K562 (cell line): ENCODE data around the gene PNKD. TPM values are rescaled to one million over a fixed set of nuclear protein-coding genes. Genes with fewer than 3 reads are reported as not detected.
A peak's percentile ranks its signal among the peaks of the same experiment; 100 is the strongest.

Source experiments
- FOS ChIP-seq: IDR thresholded peaks from 3 replicates; pipeline ENCODE4 v1.6.1; 2011; ENCODE audit not compliant: insufficient read length; ENCODE audit errors: extremely low read depth
- FOXP1 ChIP-seq: sonication (generic); formaldehyde crosslinking; IDR thresholded peaks from 2 replicates; pipeline ENCODE4 v1.8.0; 2022; ENCODE audit warnings: mild to moderate bottlenecking, missing genetic modification reagents
- HDAC6 ChIP-seq: IDR thresholded peaks from 2 replicates; pipeline ENCODE4 v1.6.1; 2012; ENCODE audit warnings: low read depth, mild to moderate bottlenecking, control low read depth, inconsistent platforms, low read length, moderate library complexity
- HSF4 ChIP-seq: fragments of 250-450 bp; sonication (Bioruptor Pico); IDR thresholded peaks from 2 replicates; pipeline ENCODE4 v2.1.2; 2022; ENCODE audit warnings: mild to moderate bottlenecking, moderate library complexity, borderline replicate concordance
- MAZ ChIP-seq, 2 experiments: fragments of 450-650 bp in 1 of 2; sonication (generic) in 1 of 2; formaldehyde crosslinking; IDR thresholded peaks in 1 of 2; conservative IDR thresholded peaks in 1 of 2; 2 replicates each; pipeline versions ENCODE4 v1.4.0 to v1.5.0; 2020; ENCODE audit warnings: mild to moderate bottlenecking in 1 of 2, missing genetic modification reagents in 1 of 2
- SIX5 ChIP-seq, 2 experiments: IDR thresholded peaks; 2 replicates each; pipeline ENCODE4 v1.6.1; 2011; ENCODE audit warnings: low read length in 2 of 2, borderline replicate concordance in 1 of 2, low read depth in 1 of 2, mild to moderate bottlenecking in 1 of 2, moderate library complexity in 1 of 2; ENCODE audit not compliant: insufficient read depth in 1 of 2
- ZNF217 ChIP-seq: sonication (generic); formaldehyde crosslinking; IDR thresholded peaks from 2 replicates; pipeline ENCODE4 v1.8.0; 2022; ENCODE audit warnings: mild to moderate bottlenecking, missing genetic modification reagents
- ZNF766 ChIP-seq: fragments of 200-800 bp; sonication (Bioruptor generic); conservative IDR thresholded peaks from 2 replicates; pipeline ENCODE4 v1.6.1; 2016; ENCODE audit warnings: missing genetic modification characterization, missing compliant biosample characterization
- polyA plus RNA-seq, 8 experiments: library from polyadenylated mRNA; depleted of rRNA in 4 of 8; stranded (reverse) in 5 of 8; unstranded in 3 of 8; fragments of >200 nt; fragmentation: Nextera tagmentation in 2 of 8; fragmentation: Illumina TruSeq in 1 of 8; extraction: Ambion mirVana in 2 of 8; extraction: Trizol in 1 of 8; gene quantifications; 2 replicates each; pipeline versions ENCODE4 v1.2.1 to v1.2.3, GENCODE V29; 2011 to 2014; ENCODE audit warnings: inconsistent platforms in 1 of 8, missing spikeins in 1 of 8
- total RNA-seq, 7 experiments: library from RNA; depleted of rRNA in 6 of 7; stranded (reverse); fragments of >200 nt in 6 of 7; fragmentation: Illumina TruSeq in 2 of 7; extraction: Trizol in 2 of 7; gene quantifications; 2 replicates each; pipeline versions ENCODE4 v1.2.1 to v1.2.3, GENCODE V29; 2011 to 2021; ENCODE audit warnings: low replicate concordance in 1 of 7
- TF ChIP-seq, protein P1 (sequence below), 2 experiments: fragments of 450-650 bp; IDR thresholded peaks; 2 replicates each; pipeline ENCODE4 v1.6.1; 2018; ENCODE audit warnings: mild to moderate bottlenecking in 2 of 2, low read depth in 1 of 2; ENCODE audit not compliant: partially characterized antibody in 2 of 2
- TF ChIP-seq, protein P2 (sequence below): fragments of 450-650 bp; IDR thresholded peaks from 2 replicates; pipeline ENCODE4 v1.6.1; 2017; ENCODE audit warnings: antibody characterized with exemption, mild to moderate bottlenecking
- TF ChIP-seq, protein P3 (sequence below): fragments of 450-650 bp; formaldehyde crosslinking; IDR thresholded peaks from 2 replicates; pipeline ENCODE4 v1.4.0; 2020; ENCODE audit warnings: mild to moderate bottlenecking, moderate library complexity
- TF ChIP-seq, protein P4 (sequence below): fragments of 250-450 bp; sonication (Bioruptor Pico); IDR thresholded peaks from 2 replicates; pipeline ENCODE4 v1.9.0; 2021; ENCODE audit warnings: mild to moderate bottlenecking

The PNKD gene
- total and polyA plus RNA-seq, 9 of the 15 experiments (the other 6 are each of a cell fraction or from before 2014, with no cell fraction given), result 26.0 to 105 (median 60.1) TPM

DNA sequence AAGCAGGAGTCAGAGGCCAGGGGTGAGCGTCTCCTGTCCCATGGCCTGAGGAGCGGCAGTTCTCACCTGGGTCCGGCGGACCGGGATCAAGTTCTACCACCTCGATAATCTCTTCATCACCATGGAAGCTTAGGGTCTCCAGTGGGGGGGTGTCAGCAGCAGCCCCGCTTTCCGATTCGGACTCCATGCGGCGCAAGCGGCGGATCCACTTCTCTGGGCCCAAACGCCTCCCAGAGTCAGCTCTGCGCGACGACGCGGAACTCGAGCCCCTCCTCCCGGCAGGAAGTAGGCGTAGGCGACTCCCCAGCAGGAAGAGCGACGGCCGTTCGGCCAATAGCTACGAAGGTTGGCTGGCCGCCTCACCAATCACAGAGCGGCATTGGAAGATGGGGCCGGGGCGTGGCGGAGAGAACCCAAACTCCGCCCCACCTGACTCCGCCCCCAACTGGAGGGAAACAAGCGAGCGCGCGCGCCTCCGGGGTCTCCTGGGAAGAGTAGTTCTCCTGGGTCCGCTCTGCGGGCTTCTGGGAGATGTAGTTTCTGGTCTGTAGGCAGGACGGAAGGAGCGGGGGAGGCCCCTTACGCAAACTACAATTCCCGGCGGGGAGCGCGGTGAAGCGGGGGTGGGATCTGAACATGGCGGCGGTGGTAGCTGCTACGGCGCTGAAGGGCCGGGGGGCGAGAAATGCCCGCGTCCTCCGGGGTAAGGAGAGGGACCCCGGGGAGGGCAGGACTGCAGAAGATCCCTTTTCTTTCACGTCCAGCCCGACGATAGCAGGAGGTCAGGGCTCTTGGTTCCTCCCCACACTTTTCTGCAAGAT lies at the start of gene PNKD, which contains the start of gene AAMP (continued):
- TF ChIP-seq, protein P1, sequence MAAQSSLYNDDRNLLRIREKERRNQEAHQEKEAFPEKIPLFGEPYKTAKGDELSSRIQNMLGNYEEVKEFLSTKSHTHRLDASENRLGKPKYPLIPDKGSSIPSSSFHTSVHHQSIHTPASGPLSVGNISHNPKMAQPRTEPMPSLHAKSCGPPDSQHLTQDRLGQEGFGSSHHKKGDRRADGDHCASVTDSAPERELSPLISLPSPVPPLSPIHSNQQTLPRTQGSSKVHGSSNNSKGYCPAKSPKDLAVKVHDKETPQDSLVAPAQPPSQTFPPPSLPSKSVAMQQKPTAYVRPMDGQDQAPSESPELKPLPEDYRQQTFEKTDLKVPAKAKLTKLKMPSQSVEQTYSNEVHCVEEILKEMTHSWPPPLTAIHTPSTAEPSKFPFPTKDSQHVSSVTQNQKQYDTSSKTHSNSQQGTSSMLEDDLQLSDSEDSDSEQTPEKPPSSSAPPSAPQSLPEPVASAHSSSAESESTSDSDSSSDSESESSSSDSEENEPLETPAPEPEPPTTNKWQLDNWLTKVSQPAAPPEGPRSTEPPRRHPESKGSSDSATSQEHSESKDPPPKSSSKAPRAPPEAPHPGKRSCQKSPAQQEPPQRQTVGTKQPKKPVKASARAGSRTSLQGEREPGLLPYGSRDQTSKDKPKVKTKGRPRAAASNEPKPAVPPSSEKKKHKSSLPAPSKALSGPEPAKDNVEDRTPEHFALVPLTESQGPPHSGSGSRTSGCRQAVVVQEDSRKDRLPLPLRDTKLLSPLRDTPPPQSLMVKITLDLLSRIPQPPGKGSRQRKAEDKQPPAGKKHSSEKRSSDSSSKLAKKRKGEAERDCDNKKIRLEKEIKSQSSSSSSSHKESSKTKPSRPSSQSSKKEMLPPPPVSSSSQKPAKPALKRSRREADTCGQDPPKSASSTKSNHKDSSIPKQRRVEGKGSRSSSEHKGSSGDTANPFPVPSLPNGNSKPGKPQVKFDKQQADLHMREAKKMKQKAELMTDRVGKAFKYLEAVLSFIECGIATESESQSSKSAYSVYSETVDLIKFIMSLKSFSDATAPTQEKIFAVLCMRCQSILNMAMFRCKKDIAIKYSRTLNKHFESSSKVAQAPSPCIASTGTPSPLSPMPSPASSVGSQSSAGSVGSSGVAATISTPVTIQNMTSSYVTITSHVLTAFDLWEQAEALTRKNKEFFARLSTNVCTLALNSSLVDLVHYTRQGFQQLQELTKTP (IDR thresholded peaks at IDR 0.05; ENCODE audit: low read depth in 1 of 2, partially characterized antibody in 2 of 2), result peak in 1 of 2 experiments; percentile 98
- TF ChIP-seq, protein P2, sequence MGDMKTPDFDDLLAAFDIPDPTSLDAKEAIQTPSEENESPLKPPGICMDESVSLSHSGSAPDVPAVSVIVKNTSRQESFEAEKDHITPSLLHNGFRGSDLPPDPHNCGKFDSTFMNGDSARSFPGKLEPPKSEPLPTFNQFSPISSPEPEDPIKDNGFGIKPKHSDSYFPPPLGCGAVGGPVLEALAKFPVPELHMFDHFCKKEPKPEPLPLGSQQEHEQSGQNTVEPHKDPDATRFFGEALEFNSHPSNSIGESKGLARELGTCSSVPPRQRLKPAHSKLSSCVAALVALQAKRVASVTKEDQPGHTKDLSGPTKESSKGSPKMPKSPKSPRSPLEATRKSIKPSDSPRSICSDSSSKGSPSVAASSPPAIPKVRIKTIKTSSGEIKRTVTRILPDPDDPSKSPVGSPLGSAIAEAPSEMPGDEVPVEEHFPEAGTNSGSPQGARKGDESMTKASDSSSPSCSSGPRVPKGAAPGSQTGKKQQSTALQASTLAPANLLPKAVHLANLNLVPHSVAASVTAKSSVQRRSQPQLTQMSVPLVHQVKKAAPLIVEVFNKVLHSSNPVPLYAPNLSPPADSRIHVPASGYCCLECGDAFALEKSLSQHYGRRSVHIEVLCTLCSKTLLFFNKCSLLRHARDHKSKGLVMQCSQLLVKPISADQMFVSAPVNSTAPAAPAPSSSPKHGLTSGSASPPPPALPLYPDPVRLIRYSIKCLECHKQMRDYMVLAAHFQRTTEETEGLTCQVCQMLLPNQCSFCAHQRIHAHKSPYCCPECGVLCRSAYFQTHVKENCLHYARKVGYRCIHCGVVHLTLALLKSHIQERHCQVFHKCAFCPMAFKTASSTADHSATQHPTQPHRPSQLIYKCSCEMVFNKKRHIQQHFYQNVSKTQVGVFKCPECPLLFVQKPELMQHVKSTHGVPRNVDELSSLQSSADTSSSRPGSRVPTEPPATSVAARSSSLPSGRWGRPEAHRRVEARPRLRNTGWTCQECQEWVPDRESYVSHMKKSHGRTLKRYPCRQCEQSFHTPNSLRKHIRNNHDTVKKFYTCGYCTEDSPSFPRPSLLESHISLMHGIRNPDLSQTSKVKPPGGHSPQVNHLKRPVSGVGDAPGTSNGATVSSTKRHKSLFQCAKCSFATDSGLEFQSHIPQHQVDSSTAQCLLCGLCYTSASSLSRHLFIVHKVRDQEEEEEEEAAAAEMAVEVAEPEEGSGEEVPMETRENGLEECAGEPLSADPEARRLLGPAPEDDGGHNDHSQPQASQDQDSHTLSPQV, result 0 out of 2 replicates have a peak, but pooled peaks have one; percentile 62
- no peak for TF ChIP-seq HDAC6
- TF ChIP-seq, protein P3, sequence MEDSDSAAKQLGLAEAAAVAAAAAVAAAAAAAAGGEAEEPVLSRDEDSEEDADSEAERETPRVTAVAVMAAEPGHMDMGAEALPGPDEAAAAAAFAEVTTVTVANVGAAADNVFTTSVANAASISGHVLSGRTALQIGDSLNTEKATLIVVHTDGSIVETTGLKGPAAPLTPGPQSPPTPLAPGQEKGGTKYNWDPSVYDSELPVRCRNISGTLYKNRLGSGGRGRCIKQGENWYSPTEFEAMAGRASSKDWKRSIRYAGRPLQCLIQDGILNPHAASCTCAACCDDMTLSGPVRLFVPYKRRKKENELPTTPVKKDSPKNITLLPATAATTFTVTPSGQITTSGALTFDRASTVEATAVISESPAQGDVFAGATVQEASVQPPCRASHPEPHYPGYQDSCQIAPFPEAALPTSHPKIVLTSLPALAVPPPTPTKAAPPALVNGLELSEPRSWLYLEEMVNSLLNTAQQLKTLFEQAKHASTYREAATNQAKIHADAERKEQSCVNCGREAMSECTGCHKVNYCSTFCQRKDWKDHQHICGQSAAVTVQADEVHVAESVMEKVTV, result no peak
- peak in 1 of 2 experiments; percentile 83; a peak in 2 of 4 replicates for TF ChIP-seq MAZ (CRISPR knock-in tag; conservative IDR thresholded peaks at IDR 0.05 in 1 of 2, IDR thresholded peaks at IDR 0.05 in 1 of 2)
- no peak for TF ChIP-seq HSF4 (CRISPR knock-in tag)
- TF ChIP-seq, protein P4, sequence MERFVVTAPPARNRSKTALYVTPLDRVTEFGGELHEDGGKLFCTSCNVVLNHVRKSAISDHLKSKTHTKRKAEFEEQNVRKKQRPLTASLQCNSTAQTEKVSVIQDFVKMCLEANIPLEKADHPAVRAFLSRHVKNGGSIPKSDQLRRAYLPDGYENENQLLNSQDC (CRISPR knock-in tag), result no peak
- TF ChIP-seq SIX5 (IDR thresholded peaks at IDR 0.05; ENCODE audit: borderline replicate concordance in 1 of 2, insufficient read depth in 1 of 2, low read depth in 1 of 2, low read length in 2 of 2), result peak; percentile 95 to 98
- no peak for TF ChIP-seq ZNF217 (CRISPR knock-in tag)
- TF ChIP-seq ZNF766, result peak; percentile 91
- TF ChIP-seq FOXP1 (CRISPR knock-in tag), result peak; percentile 68; the same call in 1 of the 2 replicates
- TF ChIP-seq FOS, result peak; percentile 96
